HG03108 (cell line): ENCODE measurements around the gene PGS1.
"Not testable (repeated sequence)": the region's sequence is repeated elsewhere in the genome, so short reads cannot be mapped to it uniquely, and the experiment has no call there.

ENCODE experiments used
- ATAC-seq: cut with Tn5 transposase; IDR thresholded peaks from one replicate; pipeline ENCODE4 v1.9.1; 2021; ENCODE audit warnings: moderate library complexity; ENCODE audit not compliant: unreplicated experiment

The PGS1 gene

GRCh38 chr17:78378225-78379130 is at the start of gene PGS1:
Gene PGS1, plus strand, starts transcription at chr17:78378649. Its CDS starts 17 bp downstream, at chr17:78378666.
- ATAC-seq: peak; percentile 40

GRCh38 chr17:78329263-78330059 is 49.0 kb upstream of the PGS1 start:
- no peak for ATAC-seq

- ATAC-seq: no peak
Measured at GRCh38 chr17:78330570-78331224, 47.8 kb upstream of the PGS1 start.

- not testable (repeated sequence) for ATAC-seq
Measured at GRCh38 chr17:78331355-78331754, 47.1 kb upstream of the PGS1 start.

GRCh38 chr17:78332991-78333390 is 45.5 kb upstream of the PGS1 start:
- no peak for ATAC-seq

GRCh38 chr17:78335209-78335608 is 43.2 kb upstream of the PGS1 start:
- ATAC-seq: no peak

GRCh38 chr17:78337244-78338109 is 41.0 kb upstream of the PGS1 start:
- ATAC-seq: no peak

- ATAC-seq: no peak
Measured at GRCh38 chr17:78338486-78339259, 39.8 kb upstream of the PGS1 start.

GRCh38 chr17:78340183-78340955 is 38.1 kb upstream of the PGS1 start:
- no peak for ATAC-seq

GRCh38 chr17:78341559-78342448 is 36.6 kb upstream of the PGS1 start:
- no peak for ATAC-seq

- ATAC-seq: no peak
Measured at GRCh38 chr17:78342449-78343186, 35.8 kb upstream of the PGS1 start.

GRCh38 chr17:78343187-78343542 is 35.3 kb upstream of the PGS1 start:
- no peak for ATAC-seq

- ATAC-seq: peak; percentile 44
Measured at GRCh38 chr17:78343543-78344201, 34.8 kb upstream of the PGS1 start.

GRCh38 chr17:78344666-78345065 is 33.8 kb upstream of the PGS1 start:
- ATAC-seq: no peak

GRCh38 chr17:78345172-78345571 is 33.3 kb upstream of the PGS1 start:
- no peak for ATAC-seq

GRCh38 chr17:78345791-78346494 is 32.5 kb upstream of the PGS1 start:
- no peak for ATAC-seq
